ENCODE data around the gene ZFAND6. TPM values are rescaled to one million over a fixed set of nuclear protein-coding genes. Genes with fewer than 3 reads are reported as not detected.
"Not testable (repeated sequence)": the region's sequence is repeated elsewhere in the genome, so short reads cannot be mapped to it uniquely, and the experiment has no call there.

ZFAND6 gene
- total RNA-seq, 1 donor from 2014 or later, result 42.8 TPM

- ATAC-seq, result no peak
Measured at GRCh38 chr15:80099241-80099640, 39.8 kb downstream of the ZFAND6 start.

DNA sequence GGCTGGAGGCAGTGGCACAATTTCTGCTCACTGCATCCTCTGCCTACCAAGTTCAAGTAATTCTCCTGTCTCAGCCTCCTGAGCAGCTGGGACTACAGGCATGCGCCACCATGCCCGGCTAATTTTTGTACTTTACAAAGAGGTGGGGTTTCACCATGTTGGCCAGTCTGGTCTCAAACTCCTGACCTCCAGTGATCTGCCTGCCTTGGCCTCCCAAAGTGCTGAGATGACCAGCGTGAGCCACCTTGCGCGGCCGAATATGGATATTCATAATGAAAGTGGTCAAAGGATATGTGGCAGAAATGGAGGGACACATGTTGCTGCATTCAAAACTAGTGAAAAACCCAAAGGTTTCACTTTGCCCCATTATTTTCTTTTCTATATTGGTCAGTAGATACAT is 40.2 kb downstream of the ZFAND6 start:
- not testable (repeated sequence) for ATAC-seq

DNA sequence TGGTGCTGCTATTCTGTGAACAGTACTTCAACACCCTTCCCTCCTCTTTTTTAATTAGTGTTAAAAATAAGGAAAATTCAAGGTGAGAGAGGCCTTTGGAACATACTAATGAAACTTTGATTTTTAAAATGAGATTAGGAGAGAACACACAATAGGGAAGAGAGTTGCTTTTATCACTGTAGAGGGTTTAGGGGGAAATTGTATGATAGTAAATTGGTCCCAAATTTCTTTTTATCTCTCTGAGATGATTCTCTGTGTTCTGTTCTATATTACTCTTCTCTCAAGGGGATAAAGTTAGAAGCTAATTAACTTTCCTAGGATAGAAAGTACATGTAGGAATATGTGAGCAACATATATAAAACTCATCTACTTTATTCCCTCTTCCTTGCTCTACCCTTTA is 40.8 kb downstream of the ZFAND6 start:
- no peak for ATAC-seq

GRCh38 chr15:80105193-80105592 is 45.7 kb downstream of the ZFAND6 start:
- ATAC-seq, result no peak

DNA sequence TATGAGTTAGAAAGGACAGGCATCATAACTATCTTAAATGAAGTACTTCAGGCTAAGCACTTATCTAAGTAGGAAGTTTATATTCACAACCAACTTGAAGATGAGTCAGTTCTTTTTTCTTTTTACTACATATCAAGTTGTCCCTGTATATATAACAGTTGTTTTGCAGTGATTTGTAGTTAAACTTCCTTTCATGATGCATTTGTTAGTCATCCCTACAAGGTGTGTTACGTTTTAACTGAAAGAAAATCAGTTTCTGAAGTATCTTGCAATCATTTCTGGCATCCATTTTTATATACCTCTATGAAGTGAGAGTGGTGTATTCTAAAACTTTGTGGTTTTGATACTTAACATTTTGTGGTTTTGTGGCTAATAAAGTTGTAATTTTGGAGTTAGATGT is 46.1 kb downstream of the ZFAND6 start:
- ATAC-seq, result peak; percentile 65

DNA sequence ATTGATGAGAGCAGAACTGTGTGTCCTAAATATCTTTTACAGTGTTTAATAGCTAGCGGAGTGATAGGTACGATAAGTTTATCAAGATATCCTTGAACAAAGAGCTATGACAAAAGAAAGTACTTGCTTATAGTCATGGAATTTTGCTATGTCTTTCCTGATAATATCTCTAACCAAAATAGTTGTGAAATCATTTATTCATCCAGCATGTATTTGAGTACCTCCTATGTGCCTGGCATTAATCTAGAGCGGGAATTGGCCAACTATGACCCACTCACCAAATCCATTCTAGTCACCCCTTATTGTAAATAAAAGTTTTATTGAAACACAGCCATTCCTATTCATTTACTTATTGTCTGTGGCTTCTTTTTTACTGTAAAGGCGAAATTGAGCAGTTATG is 46.6 kb downstream of the ZFAND6 start:
- no peak for ATAC-seq

DNA sequence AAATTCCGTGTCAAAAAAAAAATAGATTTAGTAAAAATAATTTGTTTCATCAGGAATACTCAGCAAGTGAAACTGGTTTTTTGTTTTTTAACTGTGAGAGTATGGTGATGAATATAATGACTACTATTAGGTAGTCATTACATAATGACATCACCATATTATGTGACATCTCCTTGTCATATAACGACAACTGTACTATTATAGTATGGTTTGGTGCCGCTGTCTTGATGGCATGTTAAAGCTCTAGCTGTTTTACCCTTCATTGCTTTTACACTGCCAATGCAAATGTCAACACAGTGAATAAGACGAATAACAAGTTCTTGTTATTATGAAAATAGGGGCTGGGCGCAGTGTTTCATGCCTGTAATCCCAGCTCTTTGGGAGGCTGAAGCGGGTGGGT is 47.7 kb downstream of the ZFAND6 start:
- peak; percentile 83 for ATAC-seq

DNA sequence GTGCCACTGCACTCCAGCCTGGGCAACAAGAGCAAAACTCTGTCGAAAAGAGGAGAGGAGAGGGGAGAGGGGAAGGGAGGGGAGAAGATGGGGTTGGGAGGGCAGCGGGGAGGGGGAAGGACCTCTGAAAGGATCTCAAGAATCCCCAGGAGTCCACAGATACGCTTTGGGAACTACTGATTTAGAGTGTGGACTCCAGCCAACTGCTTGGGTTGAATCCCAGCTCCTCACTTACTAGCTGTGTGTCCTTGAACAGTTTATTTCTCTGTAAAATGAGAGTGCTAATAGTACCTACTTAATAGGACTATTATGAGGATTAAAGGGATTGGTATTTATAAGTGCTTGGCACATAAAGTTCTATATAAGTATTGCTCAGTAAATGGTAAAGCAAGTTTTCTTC is 48.3 kb downstream of the ZFAND6 start:
- no peak for ATAC-seq

GRCh38 chr15:80109388-80109787 is 49.9 kb downstream of the ZFAND6 start:
- ATAC-seq, result no peak

DNA sequence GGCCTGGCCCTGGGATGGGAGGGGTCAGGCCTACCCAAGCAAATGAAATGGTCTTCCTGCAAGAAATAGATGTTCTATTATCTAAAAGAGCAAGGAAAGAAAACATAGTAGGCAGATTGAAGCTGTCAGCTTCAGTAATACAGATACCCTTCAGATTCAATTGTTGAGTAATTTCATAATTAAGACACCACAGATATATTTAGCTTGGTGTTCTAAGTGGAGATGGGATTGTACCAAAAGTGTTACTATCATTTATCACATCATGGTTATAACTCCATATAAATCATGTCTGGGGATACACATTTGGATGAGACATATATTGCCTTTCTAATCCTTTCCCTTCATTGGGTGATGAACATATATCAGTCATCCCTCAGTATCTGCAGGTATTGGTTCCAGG is 51.4 kb downstream of the ZFAND6 start:
- no peak for ATAC-seq

GRCh38 chr15:80114114-80114513 is 54.6 kb downstream of the ZFAND6 start:
- no peak for ATAC-seq

DNA sequence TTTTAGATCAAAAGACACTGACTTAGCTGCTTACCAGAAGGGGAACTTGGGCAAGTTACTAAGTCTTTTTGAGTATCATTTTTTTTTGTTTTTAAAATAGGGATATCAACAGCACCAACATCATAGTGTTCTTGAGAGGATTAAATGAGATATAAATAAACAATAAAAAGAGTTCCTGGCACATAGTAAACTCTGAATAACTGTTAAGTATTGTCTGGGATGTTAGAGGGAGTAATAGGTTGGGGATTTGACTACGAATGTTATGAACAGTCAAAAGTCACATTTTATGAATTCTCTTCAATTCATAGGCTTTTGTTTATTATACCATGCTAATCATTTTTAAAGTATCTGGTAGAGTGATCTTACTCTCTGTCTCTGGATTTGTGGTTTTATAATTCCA is 55.5 kb downstream of the ZFAND6 start:
- ATAC-seq, result no peak

- ATAC-seq, result no peak
Measured at GRCh38 chr15:80118956-80119355, 59.5 kb downstream of the ZFAND6 start.

DNA sequence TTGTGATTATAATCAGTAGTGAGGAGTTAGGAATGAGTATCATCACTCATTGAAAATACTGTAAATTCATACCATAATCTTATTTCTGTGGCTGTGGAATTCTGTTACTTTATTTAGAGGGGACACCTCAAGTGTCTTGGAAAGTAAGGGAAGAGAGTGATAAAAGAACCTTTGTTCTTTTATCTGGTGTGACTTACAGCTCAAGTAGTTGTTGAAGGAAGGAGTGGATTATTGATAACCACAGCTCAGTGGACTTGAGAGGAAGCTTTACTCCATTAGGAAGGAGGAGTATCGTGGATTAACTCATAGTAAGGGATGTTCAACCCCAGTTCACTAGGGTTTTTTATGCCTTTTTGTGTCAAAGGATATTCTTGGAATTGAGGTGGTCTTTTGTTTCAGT is 61.2 kb downstream of the ZFAND6 start:
- no peak for ATAC-seq

DNA sequence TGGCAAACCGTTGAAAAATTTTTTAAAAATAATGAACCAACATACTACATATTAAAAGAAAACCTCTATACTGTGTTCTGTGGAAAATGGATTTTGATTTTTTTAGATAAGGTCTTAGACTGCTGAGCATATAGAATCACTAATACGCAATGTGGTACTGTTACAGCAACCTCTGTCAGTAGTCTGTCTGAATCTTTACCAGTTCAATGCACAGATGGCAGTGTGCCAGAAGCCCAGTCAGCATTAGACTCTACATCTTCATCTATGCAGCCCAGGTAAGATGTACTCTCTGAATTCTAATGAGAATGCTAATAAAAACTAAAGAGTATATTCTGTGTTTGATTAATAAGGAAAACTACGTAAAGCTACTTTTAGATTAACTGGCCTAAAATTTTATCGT is 62.1 kb downstream of the ZFAND6 start:
- ATAC-seq, result no peak

GRCh38 chr15:80123034-80123433 is 63.6 kb downstream of the ZFAND6 start:
- no peak for ATAC-seq

- not testable (repeated sequence) for ATAC-seq
Measured at GRCh38 chr15:80127253-80127652, 67.8 kb downstream of the ZFAND6 start.

- no peak for ATAC-seq
Measured at GRCh38 chr15:80127911-80128310, 68.4 kb downstream of the ZFAND6 start.

DNA sequence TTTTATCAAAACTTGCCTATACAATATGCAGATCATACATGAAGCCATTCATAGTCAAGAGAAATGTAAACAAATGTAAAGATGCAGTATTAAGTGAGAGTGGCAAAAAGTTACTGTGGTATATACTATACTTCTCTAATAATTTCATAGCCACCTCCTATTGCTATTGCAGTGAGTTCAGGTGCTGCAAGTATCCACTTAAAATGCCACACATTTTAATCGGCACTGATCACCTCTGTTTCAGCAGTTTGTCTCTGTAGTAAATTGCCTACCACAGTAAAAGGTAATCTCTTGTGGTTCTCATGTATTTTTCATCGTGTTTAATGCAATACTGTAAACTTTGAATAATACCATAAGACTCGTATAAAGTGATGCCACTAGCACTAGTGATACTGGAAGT is 72.9 kb downstream of the ZFAND6 start:
- no peak for ATAC-seq

- no peak for ATAC-seq
Measured at GRCh38 chr15:80136854-80137253, 77.4 kb downstream of the ZFAND6 start.

- ATAC-seq, result no peak
Measured at GRCh38 chr15:80138961-80139360, 79.5 kb downstream of the ZFAND6 start.

DNA sequence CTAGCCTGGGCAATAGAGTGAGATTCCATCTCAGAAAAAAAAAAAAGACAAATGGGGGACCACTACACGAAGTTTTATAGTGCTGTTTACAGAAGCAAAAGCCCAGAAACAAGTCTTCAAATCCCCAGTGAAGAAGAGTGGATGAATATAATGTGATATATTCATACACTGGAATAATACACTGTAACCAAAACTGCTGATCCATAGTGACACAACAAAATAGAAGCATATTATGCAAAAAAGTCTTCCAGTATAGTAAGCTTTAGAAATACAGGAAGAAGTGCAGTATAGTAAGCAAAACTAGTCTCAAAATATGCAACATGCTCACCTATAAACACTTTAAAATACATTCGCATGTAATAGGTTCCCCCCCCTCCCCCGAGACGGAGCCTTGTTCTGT is 81.4 kb downstream of the ZFAND6 start:
- no peak for ATAC-seq

DNA sequence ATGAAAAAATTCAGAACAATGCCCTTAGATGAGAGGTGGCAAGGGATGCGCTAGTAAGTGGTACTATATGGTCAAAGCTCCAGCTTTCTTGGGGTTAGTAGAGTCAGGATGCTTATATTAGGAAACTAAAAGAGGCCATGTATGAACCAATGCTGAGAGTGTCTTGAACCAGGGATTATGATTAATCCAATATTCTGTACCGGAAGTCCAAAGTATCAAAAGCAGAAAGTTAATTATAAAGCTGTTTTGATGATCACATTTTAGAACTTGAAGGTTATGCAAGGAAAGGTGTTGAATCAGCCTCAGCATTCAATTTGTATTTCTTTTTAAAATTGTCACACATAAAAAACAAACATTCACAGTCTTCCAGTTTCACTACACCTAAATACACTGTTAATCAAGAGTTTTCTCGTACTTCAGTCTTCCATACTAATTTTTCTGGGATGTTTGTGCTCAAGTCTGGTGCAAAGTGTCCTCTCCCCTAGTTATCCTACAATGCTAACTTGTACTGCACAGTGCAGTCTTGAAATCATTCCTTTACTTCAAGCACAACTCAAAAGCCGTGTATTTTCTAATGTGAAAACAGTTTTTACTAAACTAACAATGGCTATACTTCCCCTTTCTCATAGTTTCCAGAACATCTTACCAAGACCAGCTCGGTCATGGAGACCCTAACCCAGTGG is 82.6 kb downstream of the ZFAND6 start:
- no peak for ATAC-seq

GRCh38 chr15:80142646-80143045 is 83.2 kb downstream of the ZFAND6 start:
- no peak for ATAC-seq

GRCh38 chr15:80151148-80151547 is 91.7 kb downstream of the ZFAND6 start:
- no peak for ATAC-seq
